HepG2 (cell line): ENCODE data around the gene ATAD3A. TPM values are rescaled to one million over a fixed set of nuclear protein-coding genes. Genes with fewer than 3 reads are reported as not detected.

Source experiments
- GABPA ChIP-seq, 2 experiments: IDR thresholded peaks; 2 replicates each; pipeline ENCODE4 v1.6.1; 2011 to 2016; ENCODE audit warnings: low read depth in 2 of 2, low read length in 1 of 2, missing biosample characterization in 1 of 2, missing genetic modification characterization in 1 of 2
- HBP1 ChIP-seq: IDR thresholded peaks from 2 replicates; pipeline ENCODE4 v1.6.1; 2016; ENCODE audit warnings: low read depth, control low read depth
- RBM22 ChIP-seq: fragments of 200-400 bp; formaldehyde crosslinking; optimal IDR thresholded peaks from 2 replicates; pipeline ENCODE3; 2017; ENCODE audit warnings: mild to moderate bottlenecking, low read length, moderate library complexity
- REPIN1 ChIP-seq: sonication (generic); formaldehyde crosslinking; IDR thresholded peaks from 2 replicates; pipeline ENCODE4 v1.8.0; 2022; ENCODE audit warnings: missing genetic modification reagents, low read depth, mild to moderate bottlenecking, borderline replicate concordance
- SNAPC4 ChIP-seq: sonication (generic); formaldehyde crosslinking; IDR thresholded peaks from 2 replicates; pipeline ENCODE4 v1.4.0; 2020; ENCODE audit warnings: mild to moderate bottlenecking, missing genetic modification reagents
- SP1 ChIP-seq, 2 experiments: fragments of 450-650 bp in 1 of 2; sonication (generic) in 1 of 2; formaldehyde crosslinking in 1 of 2; IDR thresholded peaks; 2 replicates each; pipeline versions ENCODE4 v1.4.0 to v1.6.1; 2016 to 2020; ENCODE audit warnings: missing genetic modification reagents in 1 of 2
- SPEN ChIP-seq: sonication (generic); formaldehyde crosslinking; IDR thresholded peaks from 2 replicates; pipeline ENCODE4 v1.5.1; 2020; ENCODE audit warnings: low read depth, mild to moderate bottlenecking, missing genetic modification reagents
- ZBTB7A ChIP-seq: sonication (generic); formaldehyde crosslinking; IDR thresholded peaks from 2 replicates; pipeline ENCODE4 v1.8.0; 2022; ENCODE audit warnings: mild to moderate bottlenecking, missing genetic modification reagents
- ZFP36L1 ChIP-seq: sonication (generic); formaldehyde crosslinking; IDR thresholded peaks from 2 replicates; pipeline ENCODE4 v1.8.0; 2022; ENCODE audit warnings: mild to moderate bottlenecking, missing genetic modification reagents, moderate library complexity
- ZMYM4 ChIP-seq: sonication (generic); formaldehyde crosslinking; IDR thresholded peaks from 2 replicates; pipeline ENCODE4 v1.8.1; 2023; ENCODE audit warnings: mild to moderate bottlenecking, missing genetic modification reagents
- ZNF543 ChIP-seq: sonication (generic); formaldehyde crosslinking; IDR thresholded peaks from 2 replicates; pipeline ENCODE4 v1.4.0; 2020; ENCODE audit warnings: mild to moderate bottlenecking, missing genetic modification reagents
- ZNF770 ChIP-seq: sonication (generic); formaldehyde crosslinking; IDR thresholded peaks from 2 replicates; pipeline ENCODE4 v1.5.0; 2020; ENCODE audit warnings: mild to moderate bottlenecking, missing genetic modification reagents
- polyA plus RNA-seq, 8 experiments: library from polyadenylated mRNA; depleted of rRNA in 3 of 8; stranded (reverse) in 7 of 8; unstranded in 1 of 8; fragments of >200 nt; fragmentation: Illumina TruSeq in 4 of 8; extraction: Trizol in 4 of 8; gene quantifications; 2 replicates each; pipeline versions ENCODE4 v1.2.1 to v1.2.3, GENCODE V29; 2011 to 2016; ENCODE audit warnings: low read depth in 4 of 8, missing spikeins in 1 of 8, mixed read lengths in 1 of 8; ENCODE audit not compliant: insufficient read depth in 1 of 8
- total RNA-seq, 5 experiments: library from RNA; depleted of rRNA; stranded (reverse); fragments of >200 nt; fragmentation: Illumina TruSeq; extraction: Trizol; gene quantifications; 2 replicates each; pipeline ENCODE4 v1.2.3, GENCODE V29; 2016; ENCODE audit warnings: low read depth in 1 of 5

The ATAD3A gene
- total and polyA plus RNA-seq, 2 of the 13 experiments (the other 11 are each of a cell fraction or from before 2014, with no cell fraction given): 10.6 to 49.0 TPM

- TF ChIP-seq GABPA (IDR thresholded peaks at IDR 0.05; ENCODE audit: low read depth, low read length): peak; percentile 20; the same call in 1 of the 2 replicates
- TF ChIP-seq GABPA (CRISPR knock-in tag; IDR thresholded peaks at IDR 0.05; ENCODE audit: low read depth): peak; percentile 70
- TF ChIP-seq ZNF543 (CRISPR knock-in tag): no peak
- TF ChIP-seq ZNF770 (CRISPR knock-in tag): 0 out of 2 replicates have a peak, but pooled peaks have one; percentile 12
- TF ChIP-seq ZFP36L1 (CRISPR knock-in tag): no peak
- no peak for TF ChIP-seq RBM22
- peak; percentile 69; the same call in 1 of the 2 replicates for TF ChIP-seq HBP1
- no peak for TF ChIP-seq REPIN1 (CRISPR knock-in tag)
- TF ChIP-seq SPEN (CRISPR knock-in tag): peak; percentile 25; the same call in 1 of the 2 replicates
- peak; percentile 58; the same call in 1 of the 2 replicates for TF ChIP-seq ZBTB7A (CRISPR knock-in tag)
- no peak for TF ChIP-seq SP1 (IDR thresholded peaks at IDR 0.05)
- peak; percentile 67 for TF ChIP-seq SP1 (CRISPR knock-in tag; IDR thresholded peaks at IDR 0.05)
- TF ChIP-seq ZMYM4 (CRISPR knock-in tag): no peak
- TF ChIP-seq SNAPC4 (CRISPR knock-in tag): no peak
These were observed 49.5 kb upstream of the ATAD3A start (continued) for GRCh38 chr1:1462318-1462966.
